Esophagus squamous epithelium (tissue), 4 donors: ENCODE results near the gene ANAPC16.

Experiments
- CTCF ChIP-seq, 6 experiments: fragments of 450-650 bp in 4 of 6; fragments of 200-600 bp in 2 of 6; sonication (generic) in 2 of 6; IDR thresholded peaks; one replicate each; pipeline ENCODE4 v1.5.1; 2016 to 2019; ENCODE audit warnings: antibody characterized with exemption in 6 of 6, mild to moderate bottlenecking in 4 of 6, moderate library complexity in 4 of 6
- POLR2A ChIP-seq, 4 donors: fragments of 450-650 bp; IDR thresholded peaks; one replicate each; pipeline ENCODE4 v1.6.1; 2017; ENCODE audit warnings: antibody characterized with exemption in 4 of 4, mild to moderate bottlenecking in 4 of 4, moderate library complexity in 3 of 4

DNA sequence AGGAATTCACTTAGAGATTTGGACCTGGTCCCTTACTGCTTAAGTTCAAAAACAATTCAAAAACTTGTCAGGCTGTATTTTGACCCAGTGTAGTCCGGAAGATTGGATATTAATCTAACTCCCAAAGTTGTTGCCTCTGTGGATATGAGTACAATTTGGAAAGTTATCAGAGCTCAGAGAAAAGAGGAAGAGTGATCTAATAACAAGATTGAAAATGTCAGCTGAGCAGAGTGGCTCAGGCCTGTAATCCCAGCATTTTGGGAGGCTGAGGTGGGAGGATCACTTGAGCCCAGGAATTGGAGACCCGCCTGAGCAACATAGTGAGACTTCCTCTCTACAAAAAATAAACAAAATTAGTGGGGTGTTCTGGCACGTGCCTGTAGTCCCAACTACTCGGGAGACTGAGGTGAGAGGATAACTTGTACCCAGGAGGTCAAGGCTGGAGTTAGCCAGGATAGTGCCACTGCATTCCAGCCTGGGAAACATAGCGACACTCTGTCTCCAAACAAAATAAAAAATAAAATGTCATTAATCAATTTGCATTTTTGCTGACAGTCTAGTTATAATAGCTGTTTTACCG is 3.5 kb downstream of the ANAPC16 start:
- TF ChIP-seq CTCF (IDR thresholded peaks at IDR 0.05) (no peak), POLR2A (IDR thresholded peaks at IDR 0.05) (no peak)
